Calu3 (cell line): ENCODE data around the gene HMBS. TPM values are rescaled to one million over a fixed set of nuclear protein-coding genes. Genes with fewer than 3 reads are reported as not detected.

Experiments used
- BruUV-seq: library from RNA; stranded (reverse); fragments of 400-500 nt; replicated peaks from 2 replicates; lab custom pipeline; 2021; lab: Mats Ljungman, UMichigan
- CTCF ChIA-PET: fragments of 300-600 bp; sonication (Branson Sonifier 250); formaldehyde crosslinking; loops from one replicate; lab custom pipeline; 2022; ENCODE audit warnings: antibody characterized with exemption; lab: Charles Lee
- DNase-seq: peaks from one replicate; pipeline ENCODE4 v3.0.0; 2022
- H3K27ac Mint-ChIP-seq: one replicate; pipeline ENCODE4 v1.8.0; 2022; ENCODE audit warnings: mixed read lengths; ENCODE audit not compliant: unreplicated experiment
- H3K27me3 Mint-ChIP-seq: one replicate; pipeline ENCODE4 v1.8.0; 2022; ENCODE audit warnings: mixed read lengths; ENCODE audit not compliant: unreplicated experiment
- H3K36me3 Mint-ChIP-seq: one replicate; pipeline ENCODE4 v1.8.0; 2022; ENCODE audit warnings: mild to moderate bottlenecking, moderate library complexity, mixed read lengths; ENCODE audit not compliant: insufficient read depth, unreplicated experiment
- H3K4me1 Mint-ChIP-seq: one replicate; pipeline ENCODE4 v1.8.0; 2022; ENCODE audit warnings: mild to moderate bottlenecking, low read depth, mixed read lengths; ENCODE audit not compliant: unreplicated experiment
- H3K4me3 Mint-ChIP-seq: one replicate; pipeline ENCODE4 v1.8.0; 2022; ENCODE audit warnings: mild to moderate bottlenecking, low read depth, moderate library complexity, mixed read lengths; ENCODE audit not compliant: unreplicated experiment
- H3K9me3 Mint-ChIP-seq: one replicate; pipeline ENCODE4 v1.8.0; 2022; ENCODE audit warnings: low read depth, mixed read lengths; ENCODE audit not compliant: unreplicated experiment
- CTCF ChIP-seq: fragments of 200-600 bp; IDR thresholded peaks from one replicate; pipeline ENCODE4 v1.8.0; 2022; ENCODE audit warnings: antibody characterized with exemption; ENCODE audit not compliant: unreplicated experiment
- intact Hi-C: fragments of 100-400 bp; cut with micrococcal nuclease; formaldehyde crosslinking; loops from one replicate; pipeline ENCODE4 v1.10.0; 2022; ENCODE audit not compliant: unreplicated experiment
- total RNA-seq: library from RNA; stranded (reverse); gene quantifications from 2 replicates; pipeline ENCODE4 v1.2.3, GENCODE V29; 2022

HMBS gene
- total RNA-seq, 1 experiment from 2014 or later: 35.2 TPM

DNA sequence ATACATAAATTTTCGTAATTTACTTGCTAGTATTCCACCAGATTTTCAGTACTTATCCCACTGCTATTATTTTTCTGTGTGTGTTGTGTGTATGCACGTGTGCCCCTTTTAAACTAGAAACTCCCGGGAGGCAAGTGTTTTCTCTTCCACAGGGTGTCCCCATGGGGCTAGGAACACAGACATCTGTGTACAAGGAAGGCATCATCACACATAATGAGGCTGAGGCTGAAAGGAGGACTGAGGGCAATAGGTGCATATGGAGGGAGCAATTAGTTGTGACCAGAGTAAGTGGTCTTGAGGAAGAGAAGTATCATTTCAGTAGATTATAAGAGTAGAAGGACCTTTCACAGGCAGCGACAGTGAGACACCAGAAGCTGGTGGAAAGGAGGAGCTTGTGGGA is 19.1 kb downstream of the HMBS start:
- no peak for TF ChIP-seq CTCF
- peaks cover 14% of the 10 kb centered on the region for H3K4me1 Mint-ChIP-seq
- H3K9me3 Mint-ChIP-seq: no peaks in the 10 kb centered on the region
- intact Hi-C loops: loop anchor here (5.0 kb wide), 1 partner anchor 94 kb away; no protein-coding TSS in a partner anchor
- H3K36me3 Mint-ChIP-seq: peaks cover 57% of the 10 kb centered on the region
- no peaks in the 10 kb centered on the region for H3K27me3 Mint-ChIP-seq
- BruUV-seq: no TSS peak
- CTCF ChIA-PET: no interaction called here
- no peak overlapping the region for H3K4me3 Mint-ChIP-seq
- no peak for DNase-seq
- H3K27ac Mint-ChIP-seq: no peak overlapping the region

DNA sequence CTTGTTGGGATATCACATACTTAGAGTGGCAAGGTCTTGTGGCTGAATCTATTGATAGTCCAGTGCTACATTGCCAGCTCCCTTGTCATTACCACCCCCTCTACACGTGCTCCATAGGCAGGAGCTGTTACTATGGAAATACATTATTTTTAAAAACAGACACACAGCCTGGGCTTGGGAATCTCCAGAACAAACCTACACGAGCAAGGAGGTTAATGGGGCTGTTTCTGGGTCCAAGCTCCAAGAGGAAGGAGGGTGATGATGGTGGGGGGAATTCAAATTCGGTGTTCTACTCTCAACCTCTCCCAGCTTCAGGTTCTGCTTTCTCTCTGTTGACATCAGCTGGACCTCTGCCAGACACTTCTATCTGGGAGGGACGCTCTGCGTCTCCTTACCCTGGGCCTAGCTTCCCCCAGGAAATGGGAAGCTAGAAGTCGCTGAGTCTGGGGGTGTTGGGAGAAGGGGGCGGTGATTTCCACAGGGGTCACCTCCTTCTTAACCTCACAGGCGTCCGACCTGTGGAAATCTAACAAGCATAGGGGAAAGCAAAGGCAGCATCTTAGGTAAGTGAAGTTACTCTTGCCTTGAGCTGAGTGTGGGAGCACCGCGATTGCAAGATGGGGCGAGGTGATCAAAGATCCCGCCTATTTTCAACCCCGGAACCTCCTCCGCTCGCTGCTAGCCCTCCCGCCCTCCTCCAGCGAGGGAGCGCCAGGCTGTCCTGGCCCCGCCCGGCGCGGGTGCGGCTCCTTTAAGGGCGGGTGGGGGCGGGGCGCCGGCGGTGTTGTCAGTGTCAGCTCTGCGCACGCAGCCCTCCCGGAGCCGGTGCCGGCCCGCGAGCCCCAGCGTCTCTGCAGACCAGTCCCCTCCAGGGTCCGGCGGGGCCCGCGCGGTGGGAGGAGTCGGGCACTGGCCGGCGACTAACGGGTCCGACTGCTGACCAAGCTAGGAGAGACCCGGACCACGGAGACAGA is 22.2 kb downstream of the HMBS start, which contains the start of gene C2CD2L:
C2CD2L (plus strand) TSS at position 781 of the 974 bp plus-strand sequence. CDS start 398 bp downstream, outside the sequence.
- Mint-ChIP-seq H3K4me3 (peak within 1 kb of the TSS; percentile 74), H3K9me3 (no peaks in the 10 kb centered on the region), H3K36me3 (peaks cover 39% of the 10 kb centered on the region), H3K4me1 (peaks cover 13% of the 10 kb centered on the region), H3K27ac (peak within 1 kb of the TSS; percentile 83), H3K27me3 (no peaks in the 10 kb centered on the region)
- intact Hi-C loops: no loop called here
- DNase-seq: peak; percentile 77
- CTCF ChIA-PET: interaction anchor here (0.9 kb wide), 1 partner anchor 85 kb away, joined by 3 read pairs; no protein-coding TSS in a partner anchor
- no peak for TF ChIP-seq CTCF
- no TSS peak for BruUV-seq

DNA sequence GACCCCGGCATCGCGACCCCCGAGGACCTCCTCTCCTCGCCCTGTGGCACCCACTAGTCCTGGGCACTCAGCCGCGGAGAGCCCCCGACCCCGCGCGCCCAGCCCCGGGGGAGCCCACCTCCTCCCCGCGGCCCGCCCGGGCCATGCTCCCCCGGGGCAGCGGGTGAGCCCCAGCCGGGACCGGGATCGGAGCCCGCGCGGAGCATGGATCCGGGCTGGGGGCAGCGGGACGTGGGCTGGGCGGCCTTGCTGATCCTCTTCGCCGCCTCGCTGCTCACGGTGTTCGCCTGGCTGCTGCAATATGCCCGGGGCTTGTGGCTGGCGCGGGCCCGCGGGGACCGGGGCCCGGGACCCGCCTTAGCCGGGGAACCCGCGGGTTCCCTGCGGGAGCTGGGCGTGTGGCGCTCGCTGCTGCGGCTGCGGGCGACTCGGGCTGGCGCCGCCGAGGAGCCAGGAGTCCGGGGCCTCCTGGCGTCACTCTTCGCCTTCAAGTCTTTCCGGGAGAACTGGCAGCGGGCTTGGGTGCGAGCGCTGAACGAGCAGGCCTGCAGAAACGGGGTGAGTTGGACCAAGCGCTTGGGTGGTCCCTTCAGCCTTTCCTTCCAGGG is 23.0 kb downstream of the HMBS start:
- intact Hi-C loops: no loop called here

More for the DNA sequence above, 23.0 kb downstream of the HMBS start:
- Mint-ChIP-seq H3K36me3 (peaks cover 32% of the 10 kb centered on the region), H3K27me3 (no peaks in the 10 kb centered on the region), H3K27ac (no peak overlapping the region), H3K4me3 (peak overlapping the region; percentile 74), H3K9me3 (no peaks in the 10 kb centered on the region), H3K4me1 (peaks cover 13% of the 10 kb centered on the region)
- CTCF ChIA-PET: interaction anchor here (0.9 kb wide), 2 partner anchors 40 to 84 kb away, joined by 3 read pairs; partner anchors contain the start of gene VPS11
- no peak for TF ChIP-seq CTCF
- DNase-seq: no peak
- no TSS peak for BruUV-seq
